ENCODE results near the gene RNU1-3. TPM values are rescaled to one million over a fixed set of nuclear protein-coding genes. Genes with fewer than 3 reads are reported as not detected.
"Not testable (repeated sequence)": the region's sequence is repeated elsewhere in the genome, so short reads cannot be mapped to it uniquely, and the experiment has no call there.

The RNU1-3 gene
- total RNA-seq = 1,000 to 10,000 TPM in 1 of 4 donors, under 1 TPM in 3; under 0.01 to 2,125 (median under 0.01) TPM

DNA sequence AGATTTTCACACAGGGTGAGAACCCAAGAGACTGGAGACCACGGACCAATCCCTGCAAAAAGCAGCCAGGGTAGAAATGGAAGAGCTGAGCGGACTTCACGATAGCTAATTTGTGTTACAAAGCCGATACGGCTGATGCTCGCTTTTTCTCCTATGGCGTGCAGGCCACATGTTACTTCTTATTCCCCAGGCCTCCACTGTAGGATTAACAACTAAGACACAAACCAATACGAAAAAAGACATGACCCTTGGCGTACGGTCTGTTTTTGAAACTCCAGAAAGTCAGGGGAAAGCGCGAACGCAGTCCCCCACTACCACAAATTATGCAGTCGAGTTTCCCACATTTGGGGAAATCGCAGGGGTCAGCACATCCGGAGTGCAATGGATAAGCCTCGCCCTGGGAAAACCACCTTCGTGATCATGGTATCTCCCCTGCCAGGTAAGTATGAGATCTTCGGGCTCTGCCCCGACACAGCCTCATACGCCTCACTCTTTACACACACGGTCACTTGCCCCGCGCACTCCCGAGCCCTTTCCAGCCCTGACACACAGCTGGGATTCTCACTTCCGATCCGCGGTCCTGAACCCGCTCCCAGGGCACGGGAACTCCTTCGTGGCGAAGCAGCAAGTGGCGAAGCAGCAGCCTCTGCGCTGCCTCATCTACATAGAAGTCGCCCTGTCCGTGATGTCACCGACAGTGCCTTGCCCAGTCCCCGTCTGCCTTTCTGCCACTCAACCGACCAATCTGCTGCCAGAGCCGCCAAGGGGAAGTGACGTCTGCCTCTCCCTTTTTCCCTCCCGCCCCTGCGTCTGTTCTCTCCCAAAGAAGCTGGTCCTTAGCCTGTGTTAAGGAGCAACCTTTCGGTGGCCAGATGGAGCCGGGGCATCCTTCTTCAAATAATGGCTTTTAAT, at the start of gene RNU1-3:
TSS of gene RNU1-3 (minus strand) at position 447 of the 912 bp plus-strand sequence.
- H3K4me1 ChIP-seq; intact Hi-C loops (cut with DNase I; ENCODE audit: low total_unique reads); H3K27me3 ChIP-seq; H3K27ac ChIP-seq; DNase-seq; H3K36me3 ChIP-seq; H3K4me3 ChIP-seq; H3K9me3 ChIP-seq: not testable (repeated sequence)

GRCh38 chr1:16713480-16713879, 46.7 kb upstream of the RNU1-3 start:
- H3K27me3 ChIP-seq; H3K9me3 ChIP-seq; H3K4me3 ChIP-seq; H3K4me1 ChIP-seq; H3K27ac ChIP-seq; DNase-seq; H3K36me3 ChIP-seq; intact Hi-C loops (cut with DNase I; ENCODE audit: low total_unique reads): not testable (repeated sequence)

GRCh38 chr1:16712984-16713383, 46.2 kb upstream of the RNU1-3 start:
- H3K4me3 ChIP-seq; DNase-seq; H3K9me3 ChIP-seq; H3K27ac ChIP-seq; intact Hi-C loops (cut with DNase I; ENCODE audit: low total_unique reads); H3K36me3 ChIP-seq; H3K4me1 ChIP-seq; H3K27me3 ChIP-seq: not testable (repeated sequence)

GRCh38 chr1:16712582-16712981, 45.8 kb upstream of the RNU1-3 start:
- intact Hi-C loops (cut with DNase I; ENCODE audit: low total_unique reads) = not testable (repeated sequence)

GRCh38 chr1:16712131-16712530, 45.4 kb upstream of the RNU1-3 start:
- intact Hi-C loops (cut with DNase I; ENCODE audit: low total_unique reads); H3K9me3 ChIP-seq; H3K36me3 ChIP-seq; H3K27ac ChIP-seq; H3K27me3 ChIP-seq; H3K4me3 ChIP-seq; DNase-seq; H3K4me1 ChIP-seq: not testable (repeated sequence)

More at GRCh38 chr1:16712582-16712981, 45.8 kb upstream of the RNU1-3 start:
- H3K27ac ChIP-seq, H3K27me3 ChIP-seq, H3K4me3 ChIP-seq, DNase-seq, H3K9me3 ChIP-seq, H3K36me3 ChIP-seq, H3K4me1 ChIP-seq: not testable (repeated sequence)

- DNase-seq; H3K4me3 ChIP-seq; intact Hi-C loops (cut with DNase I; ENCODE audit: low total_unique reads); H3K27me3 ChIP-seq; H3K4me1 ChIP-seq; H3K36me3 ChIP-seq; H3K27ac ChIP-seq; H3K9me3 ChIP-seq: not testable (repeated sequence)
Measured at GRCh38 chr1:16710618-16711017, 43.9 kb upstream of the RNU1-3 start.

GRCh38 chr1:16709659-16710087, 42.9 kb upstream of the RNU1-3 start:
- DNase-seq = peak in 1 of 2 donors; percentile 38
- intact Hi-C loops (cut with DNase I; ENCODE audit: low total_unique reads); H3K4me3 ChIP-seq; H3K9me3 ChIP-seq; H3K36me3 ChIP-seq; H3K27ac ChIP-seq; H3K4me1 ChIP-seq; H3K27me3 ChIP-seq: not testable (repeated sequence)

DNA sequence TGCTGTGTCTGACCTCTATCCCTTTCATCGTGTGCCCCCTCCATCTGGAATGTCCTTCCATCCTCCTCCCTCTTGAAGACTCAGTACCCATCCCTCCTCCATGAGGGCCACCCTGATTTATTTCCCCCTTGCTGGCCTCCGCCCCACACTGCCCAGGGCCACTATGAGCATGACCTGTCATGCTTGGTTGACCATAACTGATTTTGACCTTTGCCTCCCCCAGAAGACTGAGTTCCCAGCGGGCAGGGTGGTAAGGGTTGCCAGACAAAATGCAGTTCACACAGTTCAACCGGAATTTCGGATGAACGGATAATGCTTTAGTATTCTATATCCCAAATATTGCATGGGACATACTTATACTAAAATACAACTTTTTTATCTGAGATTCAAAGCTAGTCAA, 42.0 kb upstream of the RNU1-3 start:
- H3K27ac ChIP-seq; DNase-seq; H3K4me3 ChIP-seq; H3K27me3 ChIP-seq; intact Hi-C loops (cut with DNase I; ENCODE audit: low total_unique reads); H3K36me3 ChIP-seq; H3K4me1 ChIP-seq; H3K9me3 ChIP-seq: not testable (repeated sequence)

DNA sequence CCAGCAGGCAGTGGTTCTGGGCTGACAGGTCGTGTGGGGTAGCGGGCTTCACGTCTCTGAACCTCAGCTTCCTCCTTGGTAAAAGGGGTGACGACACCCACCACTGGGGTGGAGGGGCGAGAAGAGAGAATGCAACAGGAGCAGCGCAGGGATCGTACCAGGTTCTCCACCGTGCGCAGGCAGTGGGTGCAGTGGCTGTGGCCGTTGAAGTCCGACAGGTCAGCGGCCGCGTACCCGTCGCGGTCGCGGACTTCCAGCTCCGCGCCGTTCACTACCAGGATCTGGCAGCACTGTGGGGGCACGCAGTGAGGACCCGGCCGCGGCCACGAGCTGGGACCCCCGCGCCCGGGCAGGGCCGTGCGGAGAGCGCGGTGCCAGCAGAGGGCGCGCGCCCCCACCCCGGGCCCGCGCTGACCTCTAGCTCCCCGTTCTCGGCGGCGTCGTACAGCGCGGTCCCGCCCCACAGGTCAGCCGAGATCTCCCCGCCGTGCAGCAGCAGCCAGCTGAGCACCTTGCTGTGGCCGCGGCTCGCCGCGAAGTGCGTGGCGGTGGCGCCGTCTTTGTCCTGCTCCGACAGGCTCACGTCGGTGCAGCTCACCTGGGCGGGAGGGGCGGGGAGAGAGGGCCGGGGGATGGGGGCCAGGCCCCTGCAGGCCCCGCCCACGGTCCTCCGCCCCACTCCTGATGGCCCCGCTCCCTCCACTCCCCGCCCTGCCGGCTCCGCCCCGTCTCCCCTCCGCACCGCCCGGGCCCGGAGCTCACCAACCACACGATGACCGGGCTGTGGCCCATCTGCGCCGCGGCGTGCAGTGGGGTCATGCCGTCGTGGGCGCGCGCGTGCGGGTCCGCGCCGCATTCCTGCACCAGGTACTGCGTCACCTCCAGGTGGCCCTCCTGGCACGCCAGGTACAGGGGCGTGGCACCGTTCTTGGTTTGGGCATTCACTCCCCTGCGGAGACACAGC, 40.7 kb upstream of the RNU1-3 start:
- H3K4me3 ChIP-seq; DNase-seq; H3K9me3 ChIP-seq; intact Hi-C loops (cut with DNase I; ENCODE audit: low total_unique reads); H3K27me3 ChIP-seq; H3K36me3 ChIP-seq; H3K27ac ChIP-seq; H3K4me1 ChIP-seq: not testable (repeated sequence)

DNA sequence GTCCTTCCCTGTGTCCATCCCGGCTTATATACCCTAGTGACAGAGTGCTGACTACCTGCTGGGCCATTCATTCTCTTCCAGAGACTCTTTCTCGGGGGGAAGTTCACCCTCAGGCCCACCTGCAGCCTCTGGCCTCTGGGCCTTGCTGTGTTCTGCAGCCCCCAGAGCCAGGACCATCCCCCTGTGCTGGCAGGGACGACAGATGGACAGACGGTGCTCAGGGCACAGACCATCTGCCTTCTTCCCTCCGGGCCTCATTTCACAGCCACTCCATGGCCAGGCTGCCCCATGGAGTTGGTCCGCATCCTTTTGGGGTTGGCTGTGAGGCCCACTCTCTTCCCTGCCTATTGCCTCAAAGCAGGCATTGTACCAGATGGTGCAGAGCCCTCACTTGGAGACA, 39.6 kb upstream of the RNU1-3 start:
- H3K4me3 ChIP-seq; intact Hi-C loops (cut with DNase I; ENCODE audit: low total_unique reads); H3K9me3 ChIP-seq; H3K4me1 ChIP-seq; H3K27ac ChIP-seq; H3K36me3 ChIP-seq; DNase-seq; H3K27me3 ChIP-seq: not testable (repeated sequence)

DNA sequence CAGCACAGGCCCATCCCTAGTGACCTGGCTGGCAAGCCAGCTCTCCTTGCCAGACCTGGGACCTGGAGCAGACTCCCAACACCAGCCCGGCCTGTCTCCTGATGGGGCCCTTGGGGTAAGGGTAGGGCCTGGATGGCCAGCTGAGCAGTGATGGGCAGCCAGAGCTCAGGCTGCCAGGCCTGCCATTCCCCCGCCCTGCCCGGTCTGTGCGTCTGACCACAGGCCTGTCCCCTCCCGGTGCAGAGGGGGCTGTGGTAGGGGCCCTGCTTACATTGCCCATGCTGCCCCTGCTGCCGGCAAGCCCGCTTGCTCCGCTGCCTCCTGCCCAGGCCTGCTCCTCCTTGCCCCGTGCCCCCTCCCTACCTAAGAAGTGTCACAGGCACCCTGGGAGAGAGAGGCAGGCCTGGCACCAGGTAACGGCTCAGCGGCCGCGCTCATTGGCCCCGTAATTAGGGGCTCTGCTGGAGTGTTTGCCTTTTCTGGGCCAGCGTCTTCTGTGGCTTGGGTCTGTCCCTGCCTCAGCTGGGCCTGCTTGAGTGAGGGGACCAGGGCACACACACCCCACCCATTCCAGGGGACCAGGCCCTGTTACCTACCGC, 37.9 kb upstream of the RNU1-3 start:
- H3K4me1 ChIP-seq; DNase-seq; H3K27me3 ChIP-seq; H3K4me3 ChIP-seq; H3K9me3 ChIP-seq; intact Hi-C loops (cut with DNase I; ENCODE audit: low total_unique reads); H3K27ac ChIP-seq; H3K36me3 ChIP-seq: not testable (repeated sequence)

DNA sequence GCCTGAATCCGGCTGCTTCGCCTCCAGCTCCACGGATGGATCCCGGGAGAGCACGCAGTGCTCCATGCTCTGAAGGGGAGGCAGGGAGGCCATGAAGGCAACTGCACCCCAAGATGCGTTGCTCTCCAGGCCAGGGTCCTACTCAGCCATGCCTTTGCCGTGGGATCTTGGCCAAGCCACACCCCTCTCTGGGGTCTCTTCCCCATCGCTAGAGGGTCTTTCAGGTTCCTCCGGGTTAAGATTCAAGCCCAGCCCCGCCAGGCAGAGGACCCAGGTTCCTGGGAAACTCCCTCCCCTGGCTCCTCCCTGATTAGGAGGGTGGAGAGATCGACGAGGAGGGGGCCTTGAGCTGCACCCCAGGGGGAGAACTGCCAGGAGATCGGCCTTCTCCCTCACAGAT, 37.3 kb upstream of the RNU1-3 start:
- H3K4me1 ChIP-seq; H3K27me3 ChIP-seq; H3K9me3 ChIP-seq; H3K36me3 ChIP-seq; H3K4me3 ChIP-seq; DNase-seq; intact Hi-C loops (cut with DNase I; ENCODE audit: low total_unique reads); H3K27ac ChIP-seq: not testable (repeated sequence)

DNA sequence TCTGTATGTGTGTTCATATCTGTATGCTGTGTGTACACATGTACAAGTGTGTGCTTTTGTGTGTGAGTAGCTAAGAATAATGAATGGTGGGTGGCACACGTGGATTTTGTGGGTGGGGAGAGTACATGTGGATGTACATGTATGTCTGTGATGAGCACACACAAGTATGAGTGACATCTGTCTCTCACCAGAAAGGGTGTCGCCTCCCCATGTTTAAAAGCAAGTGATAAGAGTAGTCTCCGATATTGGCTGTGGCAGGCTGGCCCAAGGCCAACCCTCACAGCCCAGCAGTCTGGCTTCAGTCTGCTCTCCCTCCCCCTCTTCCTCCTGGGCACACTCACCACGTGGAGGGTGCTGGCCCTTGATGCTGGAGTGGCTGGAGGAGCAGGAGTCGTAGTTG, 36.9 kb upstream of the RNU1-3 start:
- intact Hi-C loops (cut with DNase I; ENCODE audit: low total_unique reads); DNase-seq; H3K27me3 ChIP-seq: not testable (repeated sequence)

More for the DNA sequence above, 36.9 kb upstream of the RNU1-3 start:
- H3K36me3 ChIP-seq, H3K4me1 ChIP-seq, H3K27ac ChIP-seq, H3K4me3 ChIP-seq, H3K9me3 ChIP-seq: not testable (repeated sequence)

All from uterus (tissue), 4 donors.